HG02852 (cell line): ENCODE data around the gene MYOZ2.

Source experiments
- ATAC-seq: cut with Tn5 transposase; IDR thresholded peaks from one replicate; pipeline ENCODE4 v1.9.1; 2021; ENCODE audit warnings: mild to moderate bottlenecking, moderate library complexity; ENCODE audit not compliant: unreplicated experiment

Gene MYOZ2

GRCh38 chr4:119237201-119237600, 101.6 kb downstream of the MYOZ2 start:
- no peak for ATAC-seq
